Tibial artery (tissue), 4 donors: ENCODE measurements around the gene UCN3.

Experiments
- DNase-seq, 2 donors: peaks; one replicate each; pipeline ENCODE4 v3.0.0-alpha.2; 2019
- H3K27ac ChIP-seq, 2 donors: fragments of 200-600 bp; sonication (generic) in 1 of 2; 1 replicate in 1 of 2; 2 replicates in 1 of 2; pipeline ENCODE4 v1.5.1; 2018 to 2019; ENCODE audit warnings: mild to moderate bottlenecking in 1 of 2
- H3K27me3 ChIP-seq, 2 donors: fragments of 200-600 bp; sonication (generic) in 1 of 2; one replicate each; pipeline versions ENCODE4 v1.5.1 to v1.6.0; 2016 to 2019
- H3K36me3 ChIP-seq, 3 donors: fragments of 200-600 bp; sonication (generic) in 2 of 3; one replicate each; pipeline ENCODE4 v1.5.1; 2016 to 2019; ENCODE audit warnings: mild to moderate bottlenecking in 2 of 3
- H3K4me1 ChIP-seq, 4 donors: fragments of 200-600 bp; sonication (generic) in 2 of 4; 1 replicate in 3 of 4; 2 replicates in 1 of 4; pipeline ENCODE4 v1.5.1; 2016 to 2019
- H3K4me3 ChIP-seq, 2 donors: fragments of 200-600 bp; sonication (generic) in 1 of 2; 1 replicate in 1 of 2; 2 replicates in 1 of 2; pipeline ENCODE4 v1.5.1; 2018 to 2019; ENCODE audit warnings: mild to moderate bottlenecking in 2 of 2
- H3K9me3 ChIP-seq, 3 donors: fragments of 200-600 bp; sonication (generic) in 1 of 3; one replicate each; pipeline ENCODE4 v1.5.1; 2016 to 2019
- CTCF ChIP-seq, 2 experiments: fragments of 200-600 bp in 1 of 2; fragments of 450-650 bp in 1 of 2; IDR thresholded peaks; one replicate each; pipeline ENCODE4 v1.5.1; 2017 to 2019; ENCODE audit warnings: antibody characterized with exemption in 2 of 2, mild to moderate bottlenecking in 1 of 2, moderate library complexity in 1 of 2
- intact Hi-C: fragments of 100-400 bp; cut with DNase I; formaldehyde crosslinking; loops from one replicate; pipeline ENCODE4 v1.15.0; 2023; ENCODE audit warnings: low total_unique reads

UCN3 gene

DNA sequence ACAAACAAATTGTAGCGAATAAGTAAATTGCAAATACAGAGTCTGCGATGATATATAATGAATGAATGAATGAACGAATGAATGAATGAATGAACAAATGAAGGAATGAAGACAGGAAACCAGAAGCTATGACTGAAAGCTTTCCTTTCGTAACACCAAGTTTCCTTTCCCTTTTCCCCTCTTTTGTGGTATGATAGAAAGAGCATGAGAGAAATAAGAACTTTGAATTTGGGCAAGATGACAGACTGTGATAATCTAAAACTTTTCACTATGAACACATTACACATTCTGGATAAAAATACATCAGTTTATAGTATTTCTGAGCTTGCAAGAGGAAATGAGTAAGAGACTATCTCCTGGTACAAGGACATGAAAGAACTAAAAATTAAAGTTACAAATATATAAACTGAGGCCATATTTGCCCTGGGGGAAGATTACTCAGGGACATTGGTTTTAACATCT lies 8.4 kb upstream of the UCN3 start:
- Histone ChIP-seq H3K27me3 (peaks cover 0 to 6% of the 10 kb centered on the region in 2 donors), H3K4me1 (no peaks in the 10 kb centered on the region), H3K9me3 (no peaks in the 10 kb centered on the region), H3K36me3 (no peaks in the 10 kb centered on the region), H3K27ac (no peak overlapping the region), H3K4me3 (no peak overlapping the region)
- DNase-seq = no peak
- intact Hi-C loops = no loop called here
- TF ChIP-seq CTCF (IDR thresholded peaks at IDR 0.05) = no peak

- Histone ChIP-seq H3K27me3 (peaks cover 0 to 15% of the 10 kb centered on the region in 2 donors), H3K27ac (no peak overlapping the region)
Measured at GRCh38 chr10:5360318-5360915, 4.3 kb upstream of the UCN3 start.

DNA sequence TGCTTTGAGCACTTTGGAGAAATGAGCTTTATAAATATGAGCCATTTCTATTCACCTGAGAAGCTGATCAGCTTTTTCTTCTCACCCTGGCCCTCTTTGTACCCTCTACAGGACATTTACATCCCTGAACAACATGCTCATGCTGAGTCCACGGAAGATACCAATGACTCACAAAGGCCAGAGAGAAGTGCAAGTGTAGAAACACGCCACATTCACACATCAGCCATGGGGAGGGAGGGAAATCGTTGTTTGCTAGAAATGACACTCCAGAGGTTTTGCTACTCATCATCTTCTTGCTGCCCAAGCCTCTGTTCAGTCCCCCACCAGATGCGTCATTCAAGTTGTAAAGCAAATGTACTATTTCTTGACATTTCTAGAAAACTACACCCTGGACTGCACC lies 2.8 kb upstream of the UCN3 start:
- H3K27me3 ChIP-seq = peaks cover 0 to 15% of the 10 kb centered on the region in 2 donors
- H3K27ac ChIP-seq = no peak overlapping the region
- no peaks in the 10 kb centered on the region for H3K9me3 ChIP-seq
- no peak for DNase-seq
- intact Hi-C loops = no loop called here
- no peaks in the 10 kb centered on the region for H3K36me3 ChIP-seq
- H3K4me3 ChIP-seq = no peak overlapping the region
- H3K4me1 ChIP-seq = no peaks in the 10 kb centered on the region
- no peak for TF ChIP-seq CTCF (IDR thresholded peaks at IDR 0.05)

More at GRCh38 chr10:5360318-5360915, 4.3 kb upstream of the UCN3 start:
- DNase-seq = no peak
- intact Hi-C loops = no loop called here
- H3K9me3 ChIP-seq = no peaks in the 10 kb centered on the region
- H3K4me1 ChIP-seq = no peaks in the 10 kb centered on the region
- H3K4me3 ChIP-seq = no peak overlapping the region
- H3K36me3 ChIP-seq = no peaks in the 10 kb centered on the region
- TF ChIP-seq CTCF (IDR thresholded peaks at IDR 0.05) = no peak

DNA sequence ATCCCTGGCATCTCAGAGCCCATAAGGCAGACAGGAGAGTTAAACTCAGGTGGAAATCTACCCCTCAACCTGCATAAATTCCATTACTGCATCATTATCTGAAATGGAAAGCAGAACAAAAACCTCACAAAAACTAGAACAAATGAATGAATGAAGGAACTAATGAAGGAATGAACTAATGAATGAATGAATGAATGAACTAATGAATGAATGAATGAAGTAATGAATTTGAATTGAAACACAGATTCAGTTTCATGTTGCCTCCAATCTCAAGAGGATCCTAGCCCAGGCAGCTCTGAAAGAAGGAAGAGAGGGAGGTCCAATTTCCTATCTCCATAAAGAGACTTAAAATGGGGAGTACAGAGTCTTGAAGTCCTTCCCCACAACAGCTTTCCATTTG lies 1.9 kb upstream of the UCN3 start:
- Histone ChIP-seq H3K9me3 (no peaks in the 10 kb centered on the region), H3K36me3 (no peaks in the 10 kb centered on the region), H3K4me3 (no peak overlapping the region), H3K4me1 (no peaks in the 10 kb centered on the region), H3K27me3 (peaks cover 0 to 15% of the 10 kb centered on the region in 2 donors), H3K27ac (no peak overlapping the region)
- no peak for DNase-seq
- intact Hi-C loops = no loop called here
- no peak for TF ChIP-seq CTCF (IDR thresholded peaks at IDR 0.05)

- no peak for TF ChIP-seq CTCF (IDR thresholded peaks at IDR 0.05)
- H3K36me3 ChIP-seq = no peaks in the 10 kb centered on the region
- no peak overlapping the region for H3K4me3 ChIP-seq
Measured at GRCh38 chr10:5364374-5364773, 392 bp upstream of the UCN3 start.

More at GRCh38 chr10:5364374-5364773, 392 bp upstream of the UCN3 start:
- Histone ChIP-seq H3K27me3 (peaks cover 0 to 10% of the 10 kb centered on the region in 2 donors), H3K4me1 (peaks cover 0 to 4% (median 2%) of the 10 kb centered on the region in 4 donors), H3K9me3 (no peaks in the 10 kb centered on the region), H3K27ac (no peak overlapping the region)
- no peak for DNase-seq
- intact Hi-C loops = no loop called here
